ENCODE measurements around the gene ARHGAP22.

DNA sequence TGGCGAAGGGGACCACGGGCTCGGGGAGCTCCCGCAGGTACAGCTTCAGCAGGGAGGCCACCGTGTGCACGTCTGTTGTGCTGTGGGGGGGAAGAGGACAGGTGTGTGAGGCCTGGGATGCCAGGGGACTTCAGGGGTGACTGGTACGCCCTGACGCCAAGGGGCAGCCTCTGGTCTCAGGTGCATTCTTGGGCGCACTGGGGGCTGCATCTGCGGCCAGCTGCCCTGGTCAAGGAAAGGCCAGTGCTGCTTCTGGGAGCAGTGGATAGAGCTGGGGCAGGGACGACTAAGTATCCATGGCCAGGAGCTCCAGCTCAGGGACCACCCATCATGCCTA, 149.8 kb downstream of the ARHGAP22 start:
- TF ChIP-seq, protein P1, sequence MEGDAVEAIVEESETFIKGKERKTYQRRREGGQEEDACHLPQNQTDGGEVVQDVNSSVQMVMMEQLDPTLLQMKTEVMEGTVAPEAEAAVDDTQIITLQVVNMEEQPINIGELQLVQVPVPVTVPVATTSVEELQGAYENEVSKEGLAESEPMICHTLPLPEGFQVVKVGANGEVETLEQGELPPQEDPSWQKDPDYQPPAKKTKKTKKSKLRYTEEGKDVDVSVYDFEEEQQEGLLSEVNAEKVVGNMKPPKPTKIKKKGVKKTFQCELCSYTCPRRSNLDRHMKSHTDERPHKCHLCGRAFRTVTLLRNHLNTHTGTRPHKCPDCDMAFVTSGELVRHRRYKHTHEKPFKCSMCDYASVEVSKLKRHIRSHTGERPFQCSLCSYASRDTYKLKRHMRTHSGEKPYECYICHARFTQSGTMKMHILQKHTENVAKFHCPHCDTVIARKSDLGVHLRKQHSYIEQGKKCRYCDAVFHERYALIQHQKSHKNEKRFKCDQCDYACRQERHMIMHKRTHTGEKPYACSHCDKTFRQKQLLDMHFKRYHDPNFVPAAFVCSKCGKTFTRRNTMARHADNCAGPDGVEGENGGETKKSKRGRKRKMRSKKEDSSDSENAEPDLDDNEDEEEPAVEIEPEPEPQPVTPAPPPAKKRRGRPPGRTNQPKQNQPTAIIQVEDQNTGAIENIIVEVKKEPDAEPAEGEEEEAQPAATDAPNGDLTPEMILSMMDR (IDR thresholded peaks at IDR 0.05; ENCODE audit: poor library complexity, severe bottlenecking) = no peak
- no peak for TF ChIP-seq EZH2 (IDR thresholded peaks at IDR 0.05; ENCODE audit: borderline replicate concordance, insufficient read depth, low read length, poor library complexity, severe bottlenecking)
- no peak for TF ChIP-seq EP300 (conservative IDR thresholded peaks at IDR 0.05; ENCODE audit: poor library complexity, severe bottlenecking)
- TF ChIP-seq RAD21 (conservative IDR thresholded peaks at IDR 0.05) = no peak

Measured in neural cell (in vitro differentiated cells).